GM18517 (cell line): ENCODE results near the gene CAPS2.
A peak's percentile ranks its signal among the peaks of the same experiment; 100 is the strongest.

Experiments
- ATAC-seq: cut with Tn5 transposase; IDR thresholded peaks from one replicate; pipeline ENCODE4 v1.9.1; 2021; ENCODE audit warnings: mild to moderate bottlenecking, moderate library complexity; ENCODE audit not compliant: unreplicated experiment

Gene CAPS2

DNA sequence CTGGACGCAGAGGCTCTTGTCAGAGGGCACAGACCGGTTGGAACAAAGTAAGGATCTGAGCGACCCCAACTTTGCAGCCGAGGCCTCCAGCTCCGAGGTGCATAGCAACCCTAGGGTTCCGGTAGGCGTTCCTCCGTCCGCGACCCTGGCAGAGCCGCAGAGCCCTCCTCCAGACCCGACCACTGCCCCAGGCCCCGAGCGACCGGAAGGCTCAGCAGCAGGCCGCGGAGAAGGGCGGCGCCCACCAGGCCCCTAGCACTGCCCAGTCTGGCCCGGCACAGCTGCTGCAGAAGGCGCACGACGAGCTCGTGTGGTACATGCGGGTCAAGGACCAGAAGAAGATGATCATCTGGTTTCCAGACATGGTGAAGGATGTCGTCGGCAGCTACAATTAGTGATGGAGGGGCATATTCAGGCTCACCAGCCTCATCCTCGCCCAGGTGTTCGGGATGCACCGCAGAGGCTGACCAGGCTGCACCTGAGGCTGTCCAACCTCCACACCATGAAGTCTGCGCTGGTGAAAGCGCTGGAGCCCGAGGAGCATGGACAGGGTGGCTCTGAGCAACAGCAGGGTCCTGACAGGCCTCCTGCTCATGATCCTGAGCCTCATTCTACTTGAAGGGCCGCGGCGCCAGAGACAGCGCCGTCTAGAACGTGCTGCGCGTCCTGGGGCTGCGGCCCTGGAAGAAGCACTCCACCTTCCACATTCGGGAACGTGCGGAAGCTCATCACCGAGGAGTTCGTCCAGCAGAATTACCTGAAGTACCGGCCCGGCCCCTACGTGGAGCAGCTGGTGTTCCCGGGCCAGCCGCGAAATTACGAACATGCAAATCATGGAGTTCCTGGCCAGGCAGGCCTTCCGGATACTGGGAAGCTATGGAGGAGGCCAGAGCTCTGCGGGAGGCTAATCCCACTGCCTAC lies 24.5 kb downstream of the CAPS2 start:
- no peak for ATAC-seq

DNA sequence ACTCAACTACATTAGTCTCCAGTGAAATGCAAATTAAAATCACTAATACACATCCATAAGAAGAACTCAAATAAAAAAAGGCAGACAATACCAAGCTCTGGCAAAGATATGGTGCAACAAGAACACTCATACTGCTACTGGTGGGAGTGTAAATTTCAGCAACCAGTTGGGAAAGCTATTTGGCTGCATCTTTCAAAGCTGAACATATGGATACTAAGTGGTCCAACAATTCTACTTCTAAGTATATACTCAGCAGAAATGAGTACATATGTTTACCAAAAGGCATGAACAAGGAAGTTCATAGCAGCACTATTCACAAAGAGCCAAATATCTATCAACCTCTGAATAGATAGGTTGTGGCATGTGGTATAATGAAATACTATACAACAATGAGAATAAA lies 27.3 kb downstream of the CAPS2 start:
- ATAC-seq, result no peak

DNA sequence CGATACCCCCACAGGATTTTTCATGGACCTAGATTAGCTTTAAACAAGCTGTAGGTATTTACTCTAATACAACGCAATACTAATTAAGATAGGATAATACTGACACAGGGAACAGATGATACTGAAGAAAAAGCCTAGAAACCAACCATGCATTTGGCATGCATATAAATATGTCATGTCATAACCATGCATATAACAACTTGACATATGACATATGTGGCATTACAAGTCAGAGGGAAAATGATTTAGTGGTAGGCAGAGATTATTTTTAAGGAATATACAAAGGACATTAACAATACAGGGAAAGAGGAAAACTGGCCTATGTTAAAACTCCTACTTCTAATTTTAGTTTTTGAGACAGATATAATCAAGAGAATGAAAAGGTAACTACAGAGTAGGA lies 27.9 kb downstream of the CAPS2 start:
- no peak for ATAC-seq

DNA sequence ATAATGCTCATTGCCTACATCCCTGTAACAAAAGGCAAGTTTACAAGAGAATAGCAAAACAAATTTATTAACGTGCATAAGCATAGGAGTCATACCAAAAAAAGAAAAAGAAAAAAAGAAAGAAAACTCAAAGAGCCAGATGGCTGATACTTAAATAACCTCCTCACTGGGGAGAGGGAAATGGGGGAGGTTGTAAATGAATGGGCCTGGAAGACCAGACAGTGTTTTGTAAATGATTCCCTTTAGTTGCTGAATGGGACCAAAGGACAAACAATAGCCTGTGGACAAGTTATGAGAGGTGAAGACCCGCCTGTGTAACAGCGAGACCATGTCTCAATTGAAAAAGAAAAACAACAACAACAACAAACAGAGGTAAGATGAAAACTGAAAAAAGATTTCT lies 35.3 kb downstream of the CAPS2 start:
- ATAC-seq, result no peak

DNA sequence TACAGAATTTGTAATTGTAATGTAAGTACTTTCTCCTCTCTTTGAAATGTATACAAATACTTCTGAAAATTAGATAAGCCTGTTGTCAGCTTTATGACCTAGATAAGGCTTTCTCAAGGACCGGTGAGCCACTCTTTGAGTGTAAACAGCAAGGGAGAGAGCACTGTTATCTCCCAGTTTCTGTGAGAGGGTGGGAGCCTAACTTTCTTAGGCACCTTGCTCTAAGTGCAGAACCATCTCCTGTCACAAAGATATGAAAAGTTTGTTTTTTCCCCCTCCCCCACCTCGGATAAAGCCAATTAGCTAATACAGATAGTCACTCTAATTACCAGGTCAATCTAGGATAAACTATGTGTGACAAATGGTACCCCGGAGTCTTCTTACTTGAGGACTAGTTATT lies 35.8 kb downstream of the CAPS2 start:
- ATAC-seq, result no peak

DNA sequence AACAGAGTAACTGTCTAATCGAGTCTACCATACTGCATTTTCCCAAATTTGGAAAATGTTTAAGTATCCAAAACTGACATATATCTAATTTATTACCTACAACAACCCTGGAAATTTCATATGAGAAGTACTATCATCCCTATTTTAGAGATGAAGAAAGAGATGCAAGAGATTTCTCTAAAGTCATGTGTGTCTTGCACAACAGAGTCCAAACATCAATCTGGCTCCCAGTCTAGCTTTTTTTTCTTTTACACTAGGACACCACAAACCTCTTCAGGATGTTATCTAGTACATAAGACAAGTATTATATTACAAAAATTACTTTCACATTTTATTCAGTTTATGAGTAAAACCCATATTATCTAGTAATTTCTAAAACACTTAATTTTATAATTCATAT lies 39.1 kb downstream of the CAPS2 start:
- ATAC-seq, result no peak

DNA sequence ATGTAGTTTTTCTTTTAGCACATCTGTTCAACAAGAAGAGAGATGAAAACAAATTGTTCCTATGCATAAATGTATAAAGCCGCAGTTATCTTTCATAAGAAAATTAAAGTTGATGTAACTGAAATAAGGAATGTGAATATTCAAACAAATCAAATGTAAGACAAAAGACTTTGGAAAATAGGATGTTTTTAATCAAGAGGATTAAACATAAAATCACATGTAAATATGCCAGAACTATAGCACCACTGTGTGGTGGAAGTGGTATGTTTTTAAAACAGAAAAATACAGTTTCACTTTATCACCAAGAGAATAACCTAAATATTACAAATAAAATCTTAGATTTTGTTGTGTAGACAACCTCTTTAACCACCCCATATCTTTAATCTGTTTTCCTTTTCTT lies 40.4 kb downstream of the CAPS2 start:
- ATAC-seq, result no peak

DNA sequence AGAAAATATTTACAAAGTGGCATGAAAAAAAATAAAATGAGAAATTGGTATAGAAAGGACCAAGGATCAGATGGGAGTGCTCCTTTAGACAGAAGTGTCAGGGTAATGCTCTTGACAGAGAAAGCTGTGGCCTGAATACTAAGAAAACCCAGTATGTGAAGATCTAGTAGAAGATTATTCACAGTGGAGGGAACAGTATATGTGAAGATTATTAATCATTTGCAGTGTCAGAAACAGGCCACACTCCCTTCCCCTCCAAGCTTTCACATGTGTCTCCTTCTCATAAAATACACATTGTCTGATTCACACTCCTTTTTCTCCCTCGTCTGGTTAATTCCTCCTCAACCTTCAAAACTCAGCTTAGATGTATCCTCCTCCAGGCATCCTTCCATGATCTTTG lies 41.3 kb downstream of the CAPS2 start:
- ATAC-seq, result no peak

DNA sequence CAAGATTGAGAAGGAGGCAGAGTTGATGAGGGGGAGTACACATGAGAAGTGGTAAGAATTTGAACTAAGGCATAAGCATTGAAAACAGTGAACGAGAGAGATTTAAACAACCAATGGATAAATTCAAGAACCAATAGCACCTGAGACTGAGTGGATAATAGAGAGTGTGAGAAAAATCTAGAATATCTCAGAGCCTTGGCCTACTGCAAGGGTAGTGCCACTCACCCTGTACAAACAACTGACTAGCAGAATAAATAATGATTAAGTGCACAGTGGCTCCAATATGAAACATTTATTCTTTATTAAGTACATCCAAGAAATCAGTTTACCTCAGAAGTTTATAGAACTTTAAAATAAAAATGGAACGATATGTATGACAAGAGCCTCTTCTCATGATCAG lies 54.4 kb downstream of the CAPS2 start:
- no peak for ATAC-seq

DNA sequence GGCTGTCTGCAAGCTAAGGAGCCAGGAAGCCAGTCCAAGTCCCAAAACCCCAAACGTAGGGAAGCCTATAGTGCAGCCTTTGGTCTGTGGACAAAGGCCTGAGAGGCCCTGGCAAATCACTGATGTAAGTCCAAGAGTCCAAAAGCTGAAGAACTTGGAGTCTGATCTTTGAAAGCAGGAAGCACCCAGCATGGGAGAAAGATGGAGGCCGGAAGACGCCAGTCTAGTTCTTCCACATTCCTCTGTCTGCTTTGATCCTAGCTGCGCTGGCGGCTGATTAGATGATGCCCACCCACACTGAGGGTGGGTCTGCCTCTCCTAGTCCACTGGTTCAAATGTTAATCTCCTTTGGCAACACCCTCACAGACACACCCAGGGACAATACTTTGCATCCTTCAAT lies 58.5 kb downstream of the CAPS2 start:
- no peak for ATAC-seq

DNA sequence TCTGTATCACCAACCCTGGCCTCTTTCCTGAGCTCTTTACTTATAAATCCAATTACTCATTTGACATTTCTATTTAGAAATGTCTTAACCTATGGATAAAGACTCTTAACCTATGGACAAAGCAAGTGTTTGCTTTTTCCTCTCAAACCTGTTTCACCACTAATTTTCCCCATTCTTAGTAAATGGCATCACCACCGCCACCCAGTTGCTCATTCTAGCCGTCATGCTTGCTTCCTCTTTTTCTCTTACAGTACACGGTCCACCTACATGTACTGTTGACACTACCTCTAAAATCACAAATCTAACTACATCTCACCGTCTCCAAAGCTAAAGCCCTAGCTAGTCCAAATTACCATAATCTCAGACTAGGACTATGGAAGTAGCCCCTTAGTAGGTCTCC lies 60.0 kb downstream of the CAPS2 start:
- ATAC-seq, result no peak

DNA sequence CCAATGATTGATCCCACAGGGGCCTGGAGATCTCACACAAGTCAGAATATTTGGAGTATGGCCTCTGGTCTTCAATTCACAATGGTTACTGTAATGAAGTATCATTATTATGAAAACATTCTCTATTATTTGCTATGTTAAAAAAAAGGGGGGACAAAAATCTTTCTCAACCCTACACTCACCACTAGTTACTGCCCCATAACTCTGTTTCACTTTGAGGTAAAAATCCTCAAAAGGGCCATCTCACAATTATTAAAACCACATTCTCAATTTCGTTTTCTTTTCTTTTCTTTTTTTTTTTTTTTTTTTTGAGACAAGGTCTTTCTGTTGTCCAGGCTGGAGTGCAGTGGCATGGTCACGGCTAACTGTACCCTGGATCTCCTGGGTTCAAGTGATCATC lies 60.9 kb downstream of the CAPS2 start:
- no peak for ATAC-seq

DNA sequence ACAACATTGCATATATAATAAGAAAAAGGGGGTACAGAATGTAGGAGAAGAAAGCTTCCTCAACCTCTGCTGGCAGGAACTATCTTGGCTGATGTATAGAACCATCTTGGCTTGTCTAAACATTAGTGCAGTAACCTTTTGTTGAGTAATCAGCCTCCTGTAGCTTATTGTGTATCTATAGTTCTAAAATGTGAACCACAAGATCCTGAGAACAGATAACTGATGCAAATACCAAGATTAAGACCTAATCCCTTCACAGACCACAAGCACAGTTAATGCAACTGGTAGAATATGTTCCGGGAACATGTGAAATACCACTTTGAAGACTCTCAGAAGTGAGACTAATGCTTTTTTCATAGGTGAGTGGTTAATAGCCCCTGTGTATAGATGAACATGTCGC lies 69.8 kb downstream of the CAPS2 start:
- no peak for ATAC-seq

DNA sequence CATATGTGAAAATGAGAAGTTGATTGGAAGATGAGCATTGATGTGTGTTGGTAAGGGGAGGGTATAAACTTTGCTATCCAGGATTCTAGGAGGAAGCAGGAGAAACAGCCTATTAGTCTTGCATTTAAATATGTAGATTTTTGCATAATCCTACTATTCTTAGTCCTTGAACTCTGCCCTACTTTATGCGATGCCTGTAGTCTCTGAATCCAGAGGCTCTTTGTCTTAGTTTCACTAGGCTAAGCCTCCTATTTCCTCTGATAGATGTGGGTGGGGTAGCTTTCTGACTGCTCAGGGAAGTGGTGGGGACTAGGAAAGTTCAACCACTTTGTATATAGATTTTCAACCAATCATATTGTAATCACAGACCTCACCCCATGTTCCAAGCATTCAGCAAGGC lies 71.0 kb downstream of the CAPS2 start:
- ATAC-seq, result no peak

DNA sequence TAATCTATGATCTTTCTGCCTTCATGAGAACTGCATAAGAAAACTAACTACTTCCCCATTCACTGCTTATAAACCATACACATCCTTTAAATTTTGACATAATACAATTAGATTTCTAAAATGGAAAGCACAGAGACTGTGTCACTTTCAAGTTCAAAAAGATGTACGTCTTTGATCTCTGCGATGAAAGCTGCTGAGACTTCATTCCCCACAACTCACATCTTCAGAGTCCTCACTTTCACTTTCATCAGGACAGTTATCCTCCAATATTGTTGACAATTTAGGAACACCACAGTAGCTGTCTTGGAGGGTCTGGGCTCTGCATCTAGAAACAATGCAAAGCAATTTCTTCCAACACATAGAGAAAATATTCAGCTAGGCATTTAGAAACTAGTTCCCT lies 72.6 kb downstream of the CAPS2 start:
- no peak for ATAC-seq

DNA sequence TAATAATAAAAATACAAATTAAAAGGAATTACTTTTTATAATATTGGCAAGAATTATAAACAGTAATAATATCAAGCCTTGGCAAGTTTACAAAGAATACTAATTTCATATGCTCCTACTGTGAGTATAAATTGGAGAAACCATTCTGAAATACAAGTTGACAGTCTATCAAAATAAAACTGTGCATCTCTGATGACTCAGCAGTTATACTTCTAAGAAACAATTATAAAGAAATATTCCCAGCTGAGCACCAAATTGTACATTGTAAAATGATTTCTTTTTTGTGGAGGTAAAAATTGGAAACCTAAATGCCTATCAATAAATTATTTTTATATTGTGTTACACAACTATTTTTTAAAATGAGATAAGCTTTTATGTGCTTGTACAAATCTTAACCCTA lies 85.0 kb downstream of the CAPS2 start:
- no peak for ATAC-seq

DNA sequence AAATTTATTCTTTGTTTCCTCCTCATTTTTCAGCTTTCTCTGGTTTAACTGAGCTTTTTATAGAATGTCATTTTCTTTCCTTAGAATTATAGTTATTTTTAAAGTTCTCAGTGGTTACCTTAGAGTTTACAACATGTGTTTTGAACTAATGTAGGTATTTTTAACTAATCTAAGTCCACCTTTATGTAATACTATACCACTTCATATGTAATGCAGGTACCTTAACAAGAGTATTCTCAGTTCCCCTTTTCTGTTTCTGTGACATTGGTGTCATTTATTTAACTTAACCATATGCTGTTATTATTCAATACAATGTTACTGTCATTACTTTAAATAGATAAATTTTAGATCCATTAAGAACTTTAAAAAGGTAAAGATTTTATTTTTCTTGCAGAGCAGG lies 90.1 kb downstream of the CAPS2 start:
- peak; percentile 84 for ATAC-seq

DNA sequence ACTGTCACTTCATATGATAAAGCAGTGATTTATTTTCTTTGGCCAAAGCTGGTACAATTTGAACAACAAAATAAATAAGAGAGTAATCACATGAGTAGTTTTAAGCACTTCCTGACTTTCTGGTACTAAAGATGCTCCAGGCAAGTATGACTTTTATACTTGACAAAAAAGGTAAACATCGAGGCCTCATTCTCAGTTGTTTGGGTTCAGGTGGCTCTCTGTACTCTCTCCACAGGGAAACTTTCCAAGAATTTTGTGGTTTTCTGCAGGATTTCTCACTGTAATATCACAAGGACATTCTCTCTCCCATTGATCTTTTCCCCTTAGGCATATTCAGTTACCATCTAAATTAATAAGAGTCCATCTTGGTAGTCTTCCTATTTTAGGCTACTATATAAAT lies 93.9 kb downstream of the CAPS2 start:
- ATAC-seq, result no peak

DNA sequence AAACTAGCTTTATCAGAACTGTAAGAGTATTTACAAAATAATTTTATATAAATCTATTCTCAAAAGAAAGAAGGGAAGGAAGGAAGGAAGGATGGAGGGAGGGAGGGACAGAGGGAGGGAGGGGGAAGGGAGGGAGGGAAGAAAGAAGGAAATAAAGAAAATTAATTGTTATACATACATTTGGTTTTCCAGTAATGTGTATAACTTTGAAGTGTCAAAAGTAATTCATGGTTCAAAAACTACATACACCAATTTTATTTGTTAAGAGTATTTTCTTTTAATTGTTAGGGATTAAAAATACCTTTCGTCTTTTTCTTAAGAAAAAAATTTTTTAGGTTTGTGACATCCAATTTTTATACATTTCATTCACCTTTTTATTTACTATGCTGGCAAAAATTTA lies 103.0 kb downstream of the CAPS2 start:
- no peak for ATAC-seq
